ENCODE data around the gene TOE1. TPM values are rescaled to one million over a fixed set of nuclear protein-coding genes. Genes with fewer than 3 reads are reported as not detected.

The TOE1 gene
- total RNA-seq, 1 experiment from 2014 or later, result 24.2 TPM

Other genes starting within 250 kb of the TOE1 start
- gene ZSWIM5, start 133.6 kb upstream of the TOE1 start, total RNA-seq (2014; rRNA removed; shearing (Covaris generic)), result 0.71 and 0.91 TPM in 2 replicates
- 101 and 113 TPM in 2 replicates for gene HPDL, start 13.3 kb upstream of the TOE1 start, total RNA-seq (2014; rRNA removed; shearing (Covaris generic))
- gene MUTYH, start 270 bp downstream of the TOE1 start, total RNA-seq (2014; rRNA removed; shearing (Covaris generic)), result 32.6 and 36.0 TPM in 2 replicates
- gene TESK2, start 151.0 kb downstream of the TOE1 start, total RNA-seq (2014; rRNA removed; shearing (Covaris generic)), result 2.0 and 2.9 TPM in 2 replicates
- 0.71 and 1.5 TPM in 2 replicates for gene CCDC163, start 159.9 kb downstream of the TOE1 start, total RNA-seq (2014; rRNA removed; shearing (Covaris generic))
- gene MMACHC, start 160.1 kb downstream of the TOE1 start, total RNA-seq (2014; rRNA removed; shearing (Covaris generic)), result 6.8 and 6.9 TPM in 2 replicates
- gene PRDX1, start 181.7 kb downstream of the TOE1 start, total RNA-seq (2014; rRNA removed; shearing (Covaris generic)), result 630 and 644 TPM in 2 replicates
- gene AKR1A1, start 210.7 kb downstream of the TOE1 start, total RNA-seq (2014; rRNA removed; shearing (Covaris generic)), result 145 and 161 TPM in 2 replicates
- gene NASP, start 243.9 kb downstream of the TOE1 start, total RNA-seq (2014; rRNA removed; shearing (Covaris generic)), result 100 and 105 TPM in 2 replicates

Data from HT-29 (cell line).